Measurements from ENCODE around the gene CACNA1E.

Gene CACNA1E

DNA sequence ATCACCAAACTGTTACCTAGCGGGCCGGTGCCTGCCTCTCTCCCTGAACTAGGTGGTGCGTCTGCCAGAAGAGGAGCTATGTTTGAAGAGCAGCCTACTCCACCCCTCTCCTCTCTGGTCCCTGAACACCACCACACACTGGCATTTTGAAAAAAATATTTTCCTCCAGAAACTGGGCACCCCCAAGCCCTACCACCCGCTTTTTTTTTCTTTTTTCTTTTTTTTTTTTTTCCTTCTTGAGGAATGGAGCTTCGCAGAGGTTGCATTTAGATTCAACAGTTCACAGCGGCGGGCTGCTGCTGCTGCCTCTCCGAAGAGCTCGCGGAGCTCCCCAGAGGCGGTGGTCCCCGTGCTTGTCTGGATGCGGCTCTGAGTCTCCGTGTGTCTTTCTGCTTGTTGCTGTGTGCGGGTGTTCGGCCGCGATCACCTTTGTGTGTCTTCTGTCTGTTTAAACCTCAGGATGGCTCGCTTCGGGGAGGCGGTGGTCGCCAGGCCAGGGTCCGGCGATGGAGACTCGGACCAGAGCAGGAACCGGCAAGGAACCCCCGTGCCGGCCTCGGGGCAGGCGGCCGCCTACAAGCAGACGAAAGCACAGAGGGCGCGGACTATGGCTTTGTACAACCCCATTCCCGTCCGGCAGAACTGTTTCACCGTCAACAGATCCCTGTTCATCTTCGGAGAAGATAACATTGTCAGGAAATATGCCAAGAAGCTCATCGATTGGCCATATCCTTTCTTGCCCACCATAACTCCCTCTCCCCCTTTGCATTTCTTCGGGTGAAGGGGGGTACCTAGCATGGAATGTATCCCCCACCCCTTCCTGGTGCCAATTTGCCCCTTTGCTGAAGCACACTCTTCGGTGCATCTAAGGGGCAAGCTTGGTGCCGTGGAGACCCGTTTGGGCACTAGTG, at the start of gene CACNA1E:
TSS of gene CACNA1E (plus strand) at position 233 of the 911 bp plus-strand sequence. CDS start at position 461, 228 bp downstream.
- no peak for DNase-seq

- no peak for DNase-seq
Measured at GRCh38 chr1:181433931-181434330, 49.4 kb upstream of the CACNA1E start.

GRCh38 chr1:181438013-181438412, 45.3 kb upstream of the CACNA1E start:
- no peak for DNase-seq

DNA sequence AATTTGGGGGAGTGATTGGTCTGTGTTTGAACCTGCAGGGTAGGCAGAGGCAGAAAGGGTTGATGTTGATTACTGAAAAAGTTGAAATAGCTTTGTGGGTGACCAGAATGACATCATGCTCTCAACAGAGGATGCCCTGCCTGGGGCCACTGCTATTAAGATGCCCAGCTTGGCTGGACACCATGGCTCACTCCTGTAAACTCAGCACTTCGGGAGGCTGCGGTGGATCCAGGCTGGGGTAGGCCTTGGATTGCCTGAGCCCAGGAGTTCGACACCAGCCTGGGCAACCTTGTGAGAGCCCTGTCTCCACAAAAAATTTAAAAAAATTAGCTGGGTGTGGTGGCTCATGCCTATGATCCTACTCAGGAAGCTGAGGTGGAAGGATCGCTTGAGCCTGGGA, 42.8 kb upstream of the CACNA1E start:
- no peak for DNase-seq

DNA sequence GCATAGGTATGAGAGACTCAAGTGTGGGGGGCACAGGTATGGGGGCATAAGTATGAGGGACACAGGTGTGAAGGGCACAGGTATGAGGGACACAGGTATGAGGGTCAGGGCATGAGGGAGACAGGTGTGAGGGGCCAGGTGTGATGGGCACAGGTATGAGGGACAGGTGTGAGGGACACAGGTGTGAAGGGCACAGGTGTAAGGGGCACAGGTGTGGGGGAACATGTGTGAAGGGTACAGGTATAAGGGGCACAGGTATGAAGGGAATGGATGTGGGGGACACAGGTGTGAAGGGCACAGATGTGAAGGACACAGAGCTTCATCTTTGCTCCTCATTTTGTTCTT, 41.2 kb upstream of the CACNA1E start:
- no peak for DNase-seq

- DNase-seq: no peak
Measured at GRCh38 chr1:181443231-181443853, 40.0 kb upstream of the CACNA1E start.

DNA sequence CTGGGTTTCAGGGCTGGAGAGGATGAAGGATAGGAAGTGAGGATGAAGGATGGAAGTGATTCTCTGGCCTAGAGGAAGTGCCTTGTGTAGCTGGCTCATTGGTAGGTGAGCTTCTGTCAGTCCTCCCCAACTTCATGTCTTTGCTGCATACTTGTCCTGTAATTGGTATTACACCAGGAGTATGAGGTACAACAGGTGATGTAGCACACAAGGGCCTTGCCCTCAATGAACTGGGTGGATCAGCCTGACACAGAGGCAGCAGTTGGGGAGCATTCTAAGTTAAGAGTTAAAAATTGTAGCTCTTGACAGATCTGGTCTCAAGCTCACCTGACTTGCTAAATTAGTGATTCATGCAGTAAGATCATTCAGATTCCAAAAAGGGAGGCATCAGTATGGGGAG, 37.9 kb upstream of the CACNA1E start:
- no peak for DNase-seq

DNA sequence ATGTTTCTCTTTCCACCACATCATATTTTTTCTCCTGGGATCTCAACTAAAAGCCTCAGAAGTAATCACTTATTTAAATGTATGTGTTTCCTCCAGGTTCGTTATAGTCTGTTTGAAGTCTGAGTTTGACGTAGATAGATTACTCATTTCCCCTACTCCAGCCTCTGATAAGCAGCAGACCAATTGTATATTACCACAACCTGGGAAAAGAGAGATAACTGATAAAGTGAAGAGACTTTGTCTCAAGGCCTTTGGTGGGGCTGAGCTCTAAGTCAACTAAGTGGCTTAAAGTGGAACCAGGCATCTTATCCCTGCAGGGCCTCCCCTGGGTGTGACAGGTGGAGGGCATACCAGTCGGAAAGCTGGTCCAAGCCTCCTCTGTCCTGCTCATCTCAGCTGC, 34.9 kb upstream of the CACNA1E start:
- DNase-seq: peak; percentile 42

GRCh38 chr1:181451661-181452230, 31.6 kb upstream of the CACNA1E start:
- no peak for DNase-seq

DNA sequence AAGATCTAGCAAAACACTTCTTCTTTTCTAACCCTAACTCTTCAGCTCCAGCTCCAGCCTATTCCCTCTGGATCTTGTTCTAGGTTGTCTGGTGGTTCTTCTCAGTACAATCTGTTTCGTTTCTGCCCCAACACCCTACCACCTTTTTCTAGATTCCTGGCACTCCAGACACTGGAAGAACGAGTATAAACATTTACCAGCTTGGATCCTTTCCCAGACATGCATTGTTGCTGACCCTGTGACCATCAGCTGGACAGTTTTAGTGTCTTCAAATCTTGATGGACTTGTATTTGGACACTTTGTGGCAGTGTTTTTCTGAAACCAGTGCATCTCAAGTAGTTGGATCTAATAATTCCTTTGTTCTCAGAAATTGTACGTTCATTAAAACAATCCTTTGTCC, 30.6 kb upstream of the CACNA1E start:
- DNase-seq: no peak

GRCh38 chr1:181453541-181454201, 29.6 kb upstream of the CACNA1E start:
- DNase-seq: no peak

DNA sequence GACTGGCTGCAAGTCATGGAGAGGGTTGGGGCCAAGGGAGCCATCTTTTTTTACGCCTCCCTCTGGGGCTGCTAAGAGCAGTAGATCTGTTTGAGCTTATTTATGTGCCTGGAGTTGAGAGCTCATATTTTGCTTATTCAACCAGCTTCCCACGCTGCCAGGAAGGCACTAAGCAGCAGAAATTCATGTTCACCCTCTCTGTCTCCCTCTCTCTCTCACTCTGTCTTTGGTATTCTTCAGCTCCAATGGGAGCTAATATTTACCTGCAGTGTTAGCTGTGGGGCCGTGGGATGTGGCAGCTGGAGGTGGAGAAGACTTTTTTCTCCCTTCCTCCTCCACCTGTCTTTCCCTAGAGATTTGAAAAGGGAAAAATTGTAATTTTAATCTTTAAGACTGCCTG, 26.8 kb upstream of the CACNA1E start:
- DNase-seq: no peak

DNA sequence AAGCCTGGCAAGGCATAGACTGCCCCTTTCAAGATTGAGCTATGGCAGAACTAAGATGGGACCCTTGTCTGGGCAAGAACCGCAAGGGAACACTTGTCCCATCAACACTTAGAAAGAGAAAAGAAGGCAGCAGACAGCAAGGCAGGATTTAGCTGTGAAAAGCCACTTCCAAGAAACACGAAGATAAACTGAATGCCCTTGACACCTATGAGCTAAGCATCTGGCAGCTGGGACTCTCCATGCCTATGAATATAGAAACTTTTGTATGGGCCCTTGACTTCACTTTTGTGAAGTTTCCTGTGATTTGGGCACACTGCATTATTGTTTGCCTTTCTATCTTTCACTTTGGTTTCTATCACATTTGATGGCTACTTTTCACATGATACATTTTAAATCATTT, 24.9 kb upstream of the CACNA1E start:
- DNase-seq: no peak

GRCh38 chr1:181459067-181459466, 24.2 kb upstream of the CACNA1E start:
- no peak for DNase-seq

DNA sequence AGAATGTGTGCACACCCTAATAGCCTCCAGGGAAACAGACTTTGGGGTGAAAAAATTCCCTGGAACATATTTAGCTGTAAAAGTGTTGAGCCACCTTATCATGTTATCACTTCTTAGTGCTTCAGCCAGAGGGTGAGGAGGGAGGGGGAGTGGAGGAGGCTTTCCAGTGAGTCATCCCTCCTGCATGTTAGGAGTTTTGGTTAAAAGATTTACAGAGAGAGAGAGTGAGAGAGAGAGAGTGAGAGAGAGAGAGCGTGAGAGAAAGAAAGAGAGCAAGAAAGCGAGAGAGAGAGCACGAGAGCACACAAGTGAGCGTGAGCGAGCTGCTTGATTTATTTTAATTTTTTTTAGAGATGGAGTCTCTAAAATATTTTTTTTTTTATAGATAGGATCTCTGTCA, 13.5 kb upstream of the CACNA1E start:
- DNase-seq: no peak

DNA sequence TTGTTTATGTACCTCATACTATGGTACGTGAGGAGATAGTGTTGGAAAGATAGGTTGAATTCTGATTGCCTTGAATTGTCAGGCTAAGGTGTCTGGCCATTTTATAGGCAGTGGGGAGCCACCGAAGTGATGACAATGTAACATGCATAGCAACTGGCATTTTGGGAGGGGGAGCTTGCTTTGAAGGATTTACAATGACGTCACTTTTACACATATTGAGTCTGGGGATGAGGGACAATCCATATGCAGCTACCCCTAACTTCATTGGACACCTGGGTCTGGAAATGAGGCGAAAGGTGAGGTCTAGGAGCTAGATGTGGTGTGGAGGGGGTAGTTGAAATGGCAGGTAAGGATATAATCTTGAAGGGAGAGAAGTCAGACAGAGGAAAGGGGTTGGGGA, 7.7 kb upstream of the CACNA1E start:
- DNase-seq: no peak

DNA sequence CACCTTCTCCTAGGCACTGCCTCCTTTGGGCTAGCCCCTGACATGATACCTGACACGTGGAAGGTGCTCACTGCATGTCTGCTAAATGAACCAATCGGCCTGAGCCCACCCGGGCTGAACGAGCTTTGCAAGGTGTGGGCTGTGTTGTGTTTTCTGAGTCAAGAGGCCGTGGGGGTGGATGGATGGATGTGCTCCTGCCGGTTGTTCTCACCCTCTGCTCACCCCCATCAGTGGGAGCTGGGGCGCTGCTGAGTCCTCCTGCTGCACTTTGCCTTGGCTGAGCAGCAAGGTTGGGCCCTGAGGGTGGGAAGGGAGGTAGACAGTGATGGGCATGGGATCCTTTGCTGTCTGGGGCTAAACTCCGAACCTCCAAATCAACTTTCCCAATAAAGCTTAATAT, 6.7 kb upstream of the CACNA1E start:
- no peak for DNase-seq

GRCh38 chr1:181478306-181478705, 5.0 kb upstream of the CACNA1E start:
- DNase-seq: no peak

DNA sequence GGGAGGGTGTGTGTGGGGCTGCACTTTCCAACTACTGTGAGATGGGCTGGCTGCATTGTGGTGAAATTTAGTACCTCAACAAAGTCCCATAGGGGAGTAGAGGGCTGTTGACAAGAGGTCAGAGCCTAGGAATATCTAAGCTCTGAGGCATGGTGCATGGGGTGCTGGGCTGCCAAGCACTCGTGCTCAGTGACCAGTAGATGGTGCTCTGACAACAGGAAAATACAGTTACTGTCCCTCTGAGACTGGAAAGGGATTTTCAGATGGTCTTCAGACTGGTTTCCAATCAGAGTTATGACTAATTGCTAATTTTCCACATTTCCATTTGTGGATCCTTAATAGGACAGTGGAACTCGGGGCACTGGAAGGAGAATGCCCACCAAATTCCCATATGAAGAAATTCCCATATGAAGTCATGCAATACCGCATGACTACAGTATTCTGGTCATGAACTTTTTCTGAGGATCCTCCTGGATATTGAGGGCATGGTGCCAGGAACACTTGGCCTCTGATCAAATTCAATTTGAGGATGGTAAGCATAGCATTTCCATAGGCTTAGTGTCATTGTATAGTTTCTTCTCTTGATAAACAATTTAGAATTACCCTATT, 4.1 kb upstream of the CACNA1E start:
- peak; percentile 74 for DNase-seq

GRCh38 chr1:181482001-181482430, 1.3 kb upstream of the CACNA1E start:
- DNase-seq: no peak

DNA sequence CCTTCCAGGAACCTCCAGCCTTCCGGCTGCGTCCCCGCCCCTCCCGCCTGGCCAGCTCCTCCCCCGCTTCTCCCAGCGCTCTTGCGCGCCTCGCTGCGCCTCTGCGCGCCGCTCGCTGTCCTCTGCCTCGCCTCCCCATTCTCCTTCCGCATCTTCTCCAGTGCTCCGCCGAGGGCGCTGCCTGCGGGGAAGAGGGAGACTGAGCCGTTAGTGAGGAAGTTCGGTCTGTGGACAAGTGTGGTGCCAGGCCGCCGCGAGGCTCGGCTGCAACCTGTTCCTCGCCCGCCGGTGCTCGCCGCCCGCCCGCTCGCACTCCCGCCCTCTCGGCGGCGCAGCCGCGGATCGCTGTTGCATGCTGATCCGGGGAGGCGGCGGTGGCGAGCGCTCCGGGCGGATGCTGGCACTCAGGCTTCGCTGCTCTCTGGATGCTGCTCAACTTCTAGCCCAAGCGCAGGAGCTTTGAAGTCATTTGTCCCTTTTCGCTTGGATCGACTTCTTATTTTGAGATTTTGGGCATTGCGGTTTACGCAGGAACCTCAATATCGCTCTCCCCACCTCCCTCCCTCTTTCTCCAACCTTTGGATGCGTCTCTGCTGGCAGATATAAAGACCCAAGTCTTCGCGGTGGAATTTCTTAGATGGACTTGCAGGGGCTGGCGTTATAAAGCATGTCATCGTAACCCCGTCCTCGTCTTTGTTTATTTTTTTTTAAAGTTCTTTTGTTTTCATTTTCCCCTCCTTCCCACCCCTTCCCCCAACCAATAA, 614 bp upstream of the CACNA1E start:
- DNase-seq: peak; percentile 41

GRCh38 chr1:181484821-181485220, 1.5 kb downstream of the CACNA1E start:
- DNase-seq: no peak
